Keratinocyte (primary cell): ENCODE data around the gene KIFC3. TPM values are rescaled to one million over a fixed set of nuclear protein-coding genes. Genes with fewer than 3 reads are reported as not detected.

Experiments used
- DNase-seq: peaks from one replicate; pipeline ENCODE4 v3.0.0-alpha.2; 2011; ENCODE audit warnings: low read depth, missing footprints, low spot score
- FAIRE-seq: peaks from 2 replicates; lab custom pipeline; 2011; peaks lifted over from hg19 to GRCh38; lab: Jason Lieb, UNC
- H2AFZ ChIP-seq: 2 replicates; pipeline ENCODE4 v1.6.0; 2012; ENCODE audit warnings: low read length, control low read depth, inconsistent platforms; ENCODE audit not compliant: control insufficient read depth
- H3K27ac ChIP-seq: 2 replicates; pipeline ENCODE4 v1.5.1; 2011; ENCODE audit warnings: low read length; ENCODE audit not compliant: control insufficient read depth, insufficient read depth
- H3K27me3 ChIP-seq: 3 replicates; pipeline ENCODE4 v1.6.0; 2011; ENCODE audit warnings: low read length; ENCODE audit not compliant: control insufficient read depth, insufficient read depth; ENCODE audit errors: extremely low read depth
- H3K36me3 ChIP-seq, 2 experiments: 2 replicates in 1 of 2; 3 replicates in 1 of 2; pipeline ENCODE4 v1.5.1; 2011; ENCODE audit warnings: low read length in 2 of 2, mild to moderate bottlenecking in 1 of 2; ENCODE audit not compliant: control insufficient read depth in 2 of 2, insufficient read depth in 2 of 2; ENCODE audit errors: extremely low read depth in 1 of 2
- H3K4me1 ChIP-seq: 3 replicates; pipeline ENCODE4 v1.5.1; 2011; ENCODE audit warnings: low read length; ENCODE audit not compliant: control insufficient read depth, insufficient read depth; ENCODE audit errors: extremely low read depth
- H3K4me2 ChIP-seq: 3 replicates; pipeline ENCODE4 v1.6.0; 2011; ENCODE audit warnings: low read depth, low read length; ENCODE audit not compliant: control insufficient read depth, insufficient read depth; ENCODE audit errors: extremely low read depth
- H3K4me3 ChIP-seq, 3 experiments: fragments of 200-600 bp in 1 of 3; sonication (generic) in 1 of 3; 2 replicates in 2 of 3; 3 replicates in 1 of 3; pipeline ENCODE4 v1.5.1; 2011 to 2016; ENCODE audit warnings: low read length in 3 of 3, mild to moderate bottlenecking in 3 of 3, control low read depth in 2 of 3, inconsistent platforms in 1 of 3, low read depth in 1 of 3, mixed read lengths in 1 of 3, mixed run types in 1 of 3, moderate library complexity in 1 of 3; ENCODE audit not compliant: control insufficient read depth in 2 of 3, insufficient read depth in 2 of 3; ENCODE audit errors: extremely low read depth in 1 of 3
- H3K79me2 ChIP-seq: 2 replicates; pipeline ENCODE4 v1.6.0; 2012; ENCODE audit warnings: low read length; ENCODE audit not compliant: control insufficient read depth, insufficient read depth
- H3K9ac ChIP-seq: 3 replicates; pipeline ENCODE4 v1.6.0; 2011; ENCODE audit warnings: low read length; ENCODE audit not compliant: control insufficient read depth, insufficient read depth; ENCODE audit errors: extremely low read depth
- H3K9me1 ChIP-seq: 3 replicates; pipeline ENCODE4 v1.6.0; 2011; ENCODE audit warnings: low read length; ENCODE audit not compliant: control insufficient read depth, insufficient read depth; ENCODE audit errors: extremely low read depth
- H3K9me3 ChIP-seq: 2 replicates; pipeline ENCODE4 v1.5.1; 2012; ENCODE audit warnings: low read depth, low read length; ENCODE audit not compliant: control insufficient read depth
- H4K20me1 ChIP-seq: 3 replicates; pipeline ENCODE4 v1.6.0; 2011; ENCODE audit warnings: low read length; ENCODE audit not compliant: control insufficient read depth, insufficient read depth; ENCODE audit errors: extremely low read depth
- EZH2 ChIP-seq: IDR thresholded peaks from one replicate; pipeline ENCODE4 v1.6.1; 2012; ENCODE audit warnings: inconsistent platforms, mild to moderate bottlenecking, low read length, moderate library complexity
- dilution Hi-C: fragments of 300-500 bp; cut with MboI; formaldehyde crosslinking; loops from one replicate; pipeline ENCODE4 v1.7.0; 2020; ENCODE audit warnings: low sequenced_read_pairs; ENCODE audit not compliant: extremely low pct_ligation_motif_present
- polyA plus RNA-seq, 5 experiments: library from polyadenylated mRNA; depleted of rRNA in 3 of 5; stranded (reverse) in 3 of 5; stranded (forward) in 1 of 5; unstranded in 1 of 5; fragments of >200 nt; gene quantifications; 1 replicate in 1 of 5; 2 replicates in 3 of 5; 3 replicates in 1 of 5; pipeline versions ENCODE4 v1.2.1 to v1.2.3, GENCODE V29; 2011 to 2012; ENCODE audit warnings: missing spikeins in 2 of 5, low read depth in 1 of 5, low replicate concordance in 1 of 5
- TF ChIP-seq, protein P1 (sequence below), 3 experiments: IDR thresholded peaks in 1 of 3; conservative IDR thresholded peaks in 1 of 3; optimal IDR thresholded peaks in 1 of 3; 2 replicates in 2 of 3; 3 replicates in 1 of 3; pipeline versions ENCODE3 to v1.5.1; 2011; ENCODE audit warnings: low read length in 3 of 3, mild to moderate bottlenecking in 3 of 3, moderate library complexity in 2 of 3, control low read depth in 1 of 3, inconsistent platforms in 1 of 3; ENCODE audit not compliant: insufficient read depth in 2 of 3; ENCODE audit errors: extremely low read depth in 1 of 3

KIFC3 gene
- polyA plus RNA-seq, 1 donor (not counting 4 experiments of a cell fraction or from before 2014, with no cell fraction given) = 22.7 TPM

DNA sequence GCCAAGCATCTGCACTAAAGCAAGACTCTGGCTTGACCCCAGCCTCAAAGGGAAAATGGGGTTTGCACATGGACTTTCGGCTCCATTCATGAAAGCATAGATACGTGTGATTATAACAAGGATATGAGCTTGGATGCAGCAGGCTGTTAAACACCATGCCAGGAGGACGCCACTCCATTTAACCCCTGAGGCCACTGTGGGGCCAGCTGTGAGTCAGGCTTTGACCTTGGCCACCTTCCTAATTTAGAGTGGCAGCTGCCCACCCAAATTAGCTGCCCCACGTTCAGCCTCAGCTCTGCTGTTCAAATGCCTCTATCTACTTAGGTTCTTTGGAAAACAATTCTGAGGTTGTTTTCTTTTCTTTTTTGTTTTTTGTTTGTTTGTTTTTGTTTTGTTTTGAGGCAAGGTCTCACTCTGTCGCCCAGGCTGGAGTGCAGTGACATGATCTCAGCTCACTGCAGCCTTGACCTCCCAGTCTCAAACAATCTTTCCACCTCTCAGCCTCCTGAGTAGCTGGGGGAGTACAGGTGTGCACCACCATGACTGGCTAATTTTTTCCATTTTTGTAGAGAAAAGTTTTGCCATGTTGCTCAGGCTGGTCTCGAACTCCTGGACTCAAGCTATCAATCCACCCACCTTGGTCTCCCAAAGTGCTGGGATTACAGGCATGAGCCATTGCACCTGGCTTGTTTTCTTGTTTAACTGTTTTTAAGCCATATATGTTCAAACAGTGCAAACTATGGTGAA lies 23.2 kb upstream of the KIFC3 start:
- Histone ChIP-seq H2AFZ (no peak overlapping the region), H3K9me3 (no peaks in the 10 kb centered on the region), H3K27ac (no peak overlapping the region), H4K20me1 (no peaks in the 10 kb centered on the region), H3K4me1 (peaks cover 10% of the 10 kb centered on the region), H3K27me3 (no peaks in the 10 kb centered on the region), H3K9ac (no peak overlapping the region), H3K4me2 (no peak overlapping the region), H3K9me1 (no peaks in the 10 kb centered on the region), H3K79me2 (no peaks in the 10 kb centered on the region), H3K36me3 (no peaks in the 10 kb centered on the region), H3K4me3 (no peak overlapping the region)
- FAIRE-seq = no peak
- no peak for DNase-seq
- TF ChIP-seq EZH2 = no peak
- TF ChIP-seq, protein P1, sequence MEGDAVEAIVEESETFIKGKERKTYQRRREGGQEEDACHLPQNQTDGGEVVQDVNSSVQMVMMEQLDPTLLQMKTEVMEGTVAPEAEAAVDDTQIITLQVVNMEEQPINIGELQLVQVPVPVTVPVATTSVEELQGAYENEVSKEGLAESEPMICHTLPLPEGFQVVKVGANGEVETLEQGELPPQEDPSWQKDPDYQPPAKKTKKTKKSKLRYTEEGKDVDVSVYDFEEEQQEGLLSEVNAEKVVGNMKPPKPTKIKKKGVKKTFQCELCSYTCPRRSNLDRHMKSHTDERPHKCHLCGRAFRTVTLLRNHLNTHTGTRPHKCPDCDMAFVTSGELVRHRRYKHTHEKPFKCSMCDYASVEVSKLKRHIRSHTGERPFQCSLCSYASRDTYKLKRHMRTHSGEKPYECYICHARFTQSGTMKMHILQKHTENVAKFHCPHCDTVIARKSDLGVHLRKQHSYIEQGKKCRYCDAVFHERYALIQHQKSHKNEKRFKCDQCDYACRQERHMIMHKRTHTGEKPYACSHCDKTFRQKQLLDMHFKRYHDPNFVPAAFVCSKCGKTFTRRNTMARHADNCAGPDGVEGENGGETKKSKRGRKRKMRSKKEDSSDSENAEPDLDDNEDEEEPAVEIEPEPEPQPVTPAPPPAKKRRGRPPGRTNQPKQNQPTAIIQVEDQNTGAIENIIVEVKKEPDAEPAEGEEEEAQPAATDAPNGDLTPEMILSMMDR (optimal IDR thresholded peaks at IDR 0.05 in 1 of 3, IDR thresholded peaks at IDR 0.05 in 1 of 3, conservative IDR thresholded peaks at IDR 0.05 in 1 of 3; ENCODE audit: extremely low read depth in 1 of 3, insufficient read depth in 2 of 3, low read length in 3 of 3) = no peak
- dilution Hi-C loops = no loop called here

- dilution Hi-C loops = no loop called here
- no peak overlapping the region for H3K4me3 ChIP-seq
- H2AFZ ChIP-seq = no peak overlapping the region
- H3K27me3 ChIP-seq = no peaks in the 10 kb centered on the region
- TF ChIP-seq, protein P1 (optimal IDR thresholded peaks at IDR 0.05 in 1 of 3, IDR thresholded peaks at IDR 0.05 in 1 of 3, conservative IDR thresholded peaks at IDR 0.05 in 1 of 3; ENCODE audit: extremely low read depth in 1 of 3, insufficient read depth in 2 of 3, low read length in 3 of 3) = no peak
- no peak for TF ChIP-seq EZH2
- peaks cover 10% of the 10 kb centered on the region for H3K4me1 ChIP-seq
- H3K79me2 ChIP-seq = no peaks in the 10 kb centered on the region
- H3K9me1 ChIP-seq = no peaks in the 10 kb centered on the region
- H3K4me2 ChIP-seq = no peak overlapping the region
- no peak overlapping the region for H3K27ac ChIP-seq
- no peaks in the 10 kb centered on the region for H3K36me3 ChIP-seq
- no peaks in the 10 kb centered on the region for H4K20me1 ChIP-seq
- H3K9me3 ChIP-seq = no peaks in the 10 kb centered on the region
- H3K9ac ChIP-seq = no peak overlapping the region
- no peak for DNase-seq
- no peak for FAIRE-seq
These were observed 22.6 kb upstream of the KIFC3 start for GRCh38 chr16:57824888-57825287.
